ES-I3 (cell line): ENCODE data around the gene CLVS2.

Experiments
- H3K36me3 ChIP-seq: 2 replicates; pipeline ENCODE4 v1.6.1; 2013; ENCODE audit warnings: mild to moderate bottlenecking, low read length, control low read depth, moderate library complexity; ENCODE audit not compliant: insufficient read depth
- H3K4me1 ChIP-seq: 2 replicates; pipeline ENCODE4 v1.6.1; 2013; ENCODE audit warnings: mild to moderate bottlenecking, control low read depth, low read length; ENCODE audit not compliant: insufficient read depth
- H3K9ac ChIP-seq: 2 replicates; pipeline ENCODE4 v1.6.1; 2013; ENCODE audit warnings: low read depth, mild to moderate bottlenecking, low read length, moderate library complexity
- H3K9me3 ChIP-seq: 2 replicates; pipeline ENCODE4 v1.6.1; 2013; ENCODE audit warnings: mild to moderate bottlenecking, low read length, moderate library complexity; ENCODE audit not compliant: control insufficient read depth, insufficient read depth

Gene CLVS2

DNA sequence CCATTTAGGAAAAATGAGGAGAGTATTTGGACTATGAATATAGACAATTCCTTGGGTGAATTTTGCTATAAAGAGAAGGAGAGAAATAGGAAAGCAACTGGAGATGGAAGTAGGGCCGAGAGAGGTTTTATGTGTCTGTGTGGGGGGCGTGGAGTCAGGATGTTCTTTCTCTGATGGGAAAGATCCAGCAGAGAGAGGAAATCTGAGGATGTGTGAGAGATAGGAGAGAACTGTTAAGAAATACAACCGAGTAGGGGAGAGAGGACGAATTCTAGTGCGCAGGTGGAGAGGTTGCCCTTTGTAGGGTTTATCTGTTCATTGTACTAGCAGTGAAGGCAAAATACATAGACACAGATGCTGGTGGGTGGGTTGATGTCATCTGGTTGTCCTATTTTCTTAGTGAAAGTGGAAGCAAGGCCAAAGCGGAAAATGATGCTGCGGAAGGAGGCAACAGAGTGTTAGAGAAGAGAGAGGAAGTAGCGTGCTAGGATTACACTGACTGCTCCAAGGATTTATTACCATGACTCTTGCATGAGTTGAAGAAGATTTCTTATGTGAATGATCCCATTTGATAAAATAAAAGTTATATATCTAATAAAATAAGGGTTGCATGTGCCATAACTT lies 57.7 kb downstream of the CLVS2 start:
- H3K4me1 ChIP-seq, result no peaks in the 10 kb centered on the region
- no peaks in the 10 kb centered on the region for H3K9me3 ChIP-seq
- no peak overlapping the region for H3K9ac ChIP-seq
- H3K36me3 ChIP-seq, result no peaks in the 10 kb centered on the region

DNA sequence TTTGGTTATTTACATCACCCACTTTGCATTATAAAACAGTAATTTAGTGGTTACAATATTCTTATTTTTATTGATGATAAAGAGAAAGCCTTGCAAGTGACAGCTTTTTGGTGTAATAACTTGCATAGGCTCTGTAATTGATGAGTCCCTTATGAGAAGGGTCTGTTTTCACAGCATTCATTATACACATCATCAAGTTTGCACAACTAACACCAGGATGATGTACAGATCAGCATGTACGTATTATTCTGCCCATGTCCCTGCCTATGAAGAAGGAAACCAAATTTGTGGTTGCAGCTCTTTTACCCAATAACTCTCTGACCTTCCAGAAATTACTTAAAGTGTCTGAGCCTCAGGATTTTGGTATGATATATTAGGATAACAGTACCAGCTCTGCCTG lies 59.2 kb downstream of the CLVS2 start:
- H3K9me3 ChIP-seq, result no peaks in the 10 kb centered on the region
- H3K4me1 ChIP-seq, result no peaks in the 10 kb centered on the region
- H3K9ac ChIP-seq, result no peak overlapping the region
- H3K36me3 ChIP-seq, result no peaks in the 10 kb centered on the region

DNA sequence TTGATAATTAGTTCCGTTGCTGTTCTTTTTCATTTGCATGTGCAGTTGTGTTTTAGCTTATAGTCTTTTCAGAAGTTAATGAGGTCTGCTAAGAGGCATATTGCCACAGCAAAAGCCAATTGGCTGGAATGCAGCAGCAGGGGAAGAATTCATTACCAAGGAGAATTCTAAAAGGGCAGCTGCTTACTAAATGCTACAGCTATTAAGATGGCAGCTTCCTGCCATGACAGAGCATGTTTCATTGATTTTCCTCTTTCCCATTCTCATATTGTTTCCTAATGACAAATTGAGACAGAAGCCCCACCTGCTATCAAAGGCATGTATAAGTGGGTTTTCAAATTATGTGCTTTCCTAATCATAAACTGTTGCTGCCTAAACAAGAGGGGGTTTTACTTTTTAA lies 66.6 kb downstream of the CLVS2 start:
- H3K36me3 ChIP-seq, result no peaks in the 10 kb centered on the region
- peaks cover 3% of the 10 kb centered on the region; the same call in 1 of the 2 replicates for H3K4me1 ChIP-seq
- H3K9ac ChIP-seq, result no peak overlapping the region
- H3K9me3 ChIP-seq, result no peaks in the 10 kb centered on the region

DNA sequence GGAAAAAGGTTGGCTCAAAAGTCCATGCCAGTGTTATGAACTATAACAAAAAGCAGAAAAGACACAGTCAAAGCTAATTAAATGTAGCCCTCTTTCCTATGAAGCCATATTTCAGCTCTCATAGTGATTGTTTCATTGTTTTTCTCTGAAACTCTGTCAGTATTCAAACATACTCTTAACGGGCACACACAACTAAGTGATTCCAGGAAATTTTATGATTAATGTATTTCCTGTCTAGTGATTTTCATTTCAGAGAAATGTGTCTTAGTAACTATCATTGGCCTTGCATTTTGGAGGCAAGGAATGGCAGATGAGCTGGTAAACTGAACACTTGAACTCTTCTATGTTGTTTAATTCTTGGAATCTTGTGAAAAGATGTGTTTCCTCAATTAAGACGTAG lies 68.0 kb downstream of the CLVS2 start:
- H3K4me1 ChIP-seq, result peaks cover 3% of the 10 kb centered on the region; the same call in 1 of the 2 replicates
- H3K9me3 ChIP-seq, result no peaks in the 10 kb centered on the region
- H3K9ac ChIP-seq, result no peak overlapping the region
- H3K36me3 ChIP-seq, result no peaks in the 10 kb centered on the region

DNA sequence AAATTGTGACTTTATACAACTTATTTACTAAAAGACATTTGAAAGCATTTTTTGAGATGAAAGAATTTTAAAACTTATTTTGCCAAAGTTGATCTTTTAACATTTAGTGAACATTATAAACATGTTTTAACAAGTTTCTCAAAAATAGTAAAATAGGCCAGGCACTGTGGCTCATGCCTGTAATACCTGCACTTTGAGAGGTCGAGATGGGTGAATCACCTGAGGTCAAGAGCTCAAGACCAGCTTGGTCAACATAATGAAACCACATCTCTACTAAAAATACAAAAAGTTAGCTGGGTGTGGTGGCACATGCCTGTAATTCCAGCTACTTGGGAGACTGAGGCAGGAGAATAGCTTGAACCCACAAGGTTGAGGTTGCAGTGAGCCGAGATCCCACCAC lies 78.6 kb downstream of the CLVS2 start:
- no peaks in the 10 kb centered on the region for H3K4me1 ChIP-seq
- no peak overlapping the region for H3K9ac ChIP-seq
- H3K36me3 ChIP-seq, result no peaks in the 10 kb centered on the region
- H3K9me3 ChIP-seq, result no peaks in the 10 kb centered on the region

DNA sequence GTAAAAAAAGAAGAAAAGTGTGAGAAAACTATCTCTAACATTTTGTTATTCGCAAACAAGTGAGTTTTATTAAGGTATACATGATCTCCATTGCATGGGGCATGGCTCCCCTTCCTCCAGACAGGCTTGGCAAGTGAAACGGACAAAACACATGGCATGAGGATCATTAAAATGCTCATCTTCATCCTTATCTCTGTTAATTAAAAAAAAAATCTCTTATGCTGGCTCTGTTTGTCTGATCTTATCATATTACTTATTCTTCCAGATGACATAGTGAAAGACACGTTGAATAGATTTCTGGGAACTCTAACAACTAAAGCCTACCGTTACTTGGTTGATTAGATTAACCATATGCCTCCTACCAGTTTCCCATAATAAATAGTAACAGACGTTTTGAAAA lies 89.4 kb downstream of the CLVS2 start:
- Histone ChIP-seq H3K9me3 (no peaks in the 10 kb centered on the region), H3K9ac (no peak overlapping the region), H3K4me1 (no peaks in the 10 kb centered on the region), H3K36me3 (no peaks in the 10 kb centered on the region)

DNA sequence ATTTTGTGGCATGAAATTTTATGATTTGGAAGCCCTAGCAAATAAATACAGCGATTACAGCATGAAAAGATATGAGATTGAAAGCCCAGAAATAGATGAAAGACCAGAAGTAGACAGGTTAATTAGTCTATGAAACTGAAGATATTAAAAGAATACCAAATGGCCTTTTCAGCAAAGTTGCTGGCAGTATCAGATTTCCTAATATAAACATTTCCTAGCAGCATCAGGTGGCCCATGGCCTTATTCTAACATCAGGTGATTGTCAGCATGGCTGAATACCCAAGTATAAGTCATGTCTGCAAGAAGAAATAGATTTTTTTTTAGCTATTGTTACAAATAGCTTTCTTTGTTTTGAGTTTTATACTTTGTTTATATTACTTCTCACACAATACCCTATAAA lies 93.2 kb downstream of the CLVS2 start:
- no peaks in the 10 kb centered on the region for H3K36me3 ChIP-seq
- H3K9me3 ChIP-seq, result no peaks in the 10 kb centered on the region
- H3K4me1 ChIP-seq, result no peaks in the 10 kb centered on the region
- no peak overlapping the region for H3K9ac ChIP-seq

DNA sequence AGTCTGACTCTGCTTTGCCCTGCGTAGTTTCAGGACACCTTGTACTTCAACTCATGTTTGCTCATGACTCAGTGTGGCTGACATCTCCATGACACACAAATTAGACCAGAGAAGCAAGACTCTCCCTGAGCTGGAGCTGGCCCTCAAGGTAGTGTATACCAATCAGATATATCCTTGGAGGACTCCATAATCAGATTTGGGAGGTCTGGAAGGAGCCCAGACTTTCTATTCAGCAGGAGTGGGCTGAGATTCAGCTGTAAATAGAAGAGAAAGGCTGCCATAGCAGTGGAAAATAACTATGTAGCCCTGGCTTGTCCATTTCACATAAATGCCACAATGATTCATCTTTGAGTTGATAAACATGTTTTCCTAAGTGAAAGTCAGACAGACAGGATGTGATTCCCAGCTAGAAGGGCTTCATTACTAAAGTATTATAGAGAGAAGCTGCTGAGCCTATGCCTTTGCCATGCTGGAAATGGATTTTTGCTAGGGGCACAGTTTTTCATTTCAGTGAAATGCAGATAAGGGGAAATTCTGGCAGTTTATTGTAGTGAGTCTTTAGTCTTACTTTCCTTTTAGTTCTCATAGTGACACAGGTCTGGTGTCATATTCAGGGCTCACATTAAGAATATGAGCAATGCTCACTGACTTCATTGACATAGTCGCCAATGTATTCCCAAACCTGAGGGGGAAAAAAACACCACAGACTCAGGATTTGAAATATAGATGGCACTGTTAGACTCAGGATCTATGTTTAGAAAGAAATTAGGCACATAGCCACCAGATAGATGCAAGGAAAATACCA lies 95.3 kb downstream of the CLVS2 start:
- H3K9ac ChIP-seq, result no peak overlapping the region
- no peaks in the 10 kb centered on the region for H3K36me3 ChIP-seq
- no peaks in the 10 kb centered on the region for H3K9me3 ChIP-seq
- H3K4me1 ChIP-seq, result no peaks in the 10 kb centered on the region

DNA sequence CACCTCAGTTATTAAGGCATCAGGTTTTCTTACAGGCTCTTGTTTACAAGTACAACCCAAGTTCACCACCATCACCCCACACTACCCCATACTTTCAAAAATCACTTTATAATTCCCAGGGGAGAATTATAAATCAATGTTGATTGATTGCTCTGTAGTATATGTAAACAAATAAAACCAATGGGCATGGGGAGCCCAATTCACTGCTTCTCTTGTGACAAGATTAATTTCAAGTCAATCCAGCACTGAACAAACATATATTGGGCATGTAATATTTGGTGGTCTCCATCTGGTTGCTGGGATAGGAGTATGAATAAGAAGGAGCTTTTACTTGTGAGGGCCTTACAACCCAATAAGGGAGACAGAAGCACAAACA lies 95.8 kb downstream of the CLVS2 start:
- Histone ChIP-seq H3K4me1 (no peaks in the 10 kb centered on the region), H3K36me3 (no peaks in the 10 kb centered on the region), H3K9me3 (no peaks in the 10 kb centered on the region), H3K9ac (no peak overlapping the region)

DNA sequence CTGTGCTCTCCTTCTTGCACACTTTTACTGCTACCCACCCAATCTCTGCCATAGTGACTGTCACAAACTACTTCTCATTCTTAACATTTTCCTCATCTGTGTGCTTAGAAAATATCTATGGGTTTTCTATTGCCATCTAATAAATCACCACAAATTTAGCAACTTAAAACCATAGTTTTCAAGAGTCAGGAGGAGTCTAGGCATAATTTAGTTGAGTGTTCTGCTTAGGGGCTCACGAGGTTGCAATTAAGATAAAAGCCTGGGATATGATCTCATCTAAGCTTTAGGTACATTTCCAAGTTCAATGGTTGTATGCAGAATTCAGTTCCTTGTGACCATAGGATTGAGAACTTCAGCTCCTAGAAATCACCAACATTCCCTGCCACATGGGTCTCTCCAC lies 98.8 kb downstream of the CLVS2 start:
- no peak overlapping the region for H3K9ac ChIP-seq
- H3K36me3 ChIP-seq, result no peaks in the 10 kb centered on the region
- H3K4me1 ChIP-seq, result no peaks in the 10 kb centered on the region
- no peaks in the 10 kb centered on the region for H3K9me3 ChIP-seq

DNA sequence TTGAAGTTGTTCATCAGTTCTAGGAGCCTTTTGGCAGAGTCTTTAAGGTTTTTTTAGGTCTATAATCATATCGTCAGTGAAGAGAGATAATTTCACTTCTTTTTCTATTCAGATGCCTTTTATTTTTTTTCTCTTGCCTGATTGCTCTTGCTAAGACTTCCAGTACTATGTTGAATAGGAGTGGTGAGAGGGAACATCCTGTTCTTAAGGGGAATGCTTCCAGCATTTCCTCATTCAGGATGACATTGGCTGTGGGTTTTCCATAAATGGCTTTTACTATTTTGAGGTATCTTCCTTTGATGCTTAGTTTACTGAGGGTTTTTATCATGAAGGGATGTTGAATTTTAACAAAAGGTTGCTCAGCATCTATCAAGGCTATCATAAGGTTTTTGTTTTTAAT lies 109.5 kb downstream of the CLVS2 start:
- Histone ChIP-seq H3K36me3 (no peaks in the 10 kb centered on the region), H3K4me1 (no peaks in the 10 kb centered on the region), H3K9me3 (no peaks in the 10 kb centered on the region; the same call in 1 of the 2 replicates)

DNA sequence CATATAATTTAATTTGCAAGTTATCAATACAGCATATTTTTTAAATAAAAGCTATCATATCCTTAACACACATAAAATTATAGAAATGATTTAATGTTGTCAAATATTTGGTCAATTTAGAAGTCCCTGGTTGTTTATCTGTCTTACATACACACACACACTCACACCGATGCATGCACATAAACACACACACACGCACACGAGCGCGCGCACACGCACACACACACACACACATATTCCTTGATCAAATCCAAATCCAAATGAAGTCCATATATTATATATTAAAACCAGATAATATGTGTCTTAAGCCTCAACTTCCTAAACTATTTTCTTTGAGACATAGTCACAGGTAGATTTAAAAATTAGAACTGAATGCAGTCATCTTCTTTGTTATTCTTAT lies 120.3 kb downstream of the CLVS2 start:
- H3K9me3 ChIP-seq, result no peaks in the 10 kb centered on the region
- no peaks in the 10 kb centered on the region for H3K36me3 ChIP-seq
- no peaks in the 10 kb centered on the region for H3K4me1 ChIP-seq
- H3K9ac ChIP-seq, result no peak overlapping the region

More for the DNA sequence above, 109.5 kb downstream of the CLVS2 start:
- no peak overlapping the region for H3K9ac ChIP-seq

DNA sequence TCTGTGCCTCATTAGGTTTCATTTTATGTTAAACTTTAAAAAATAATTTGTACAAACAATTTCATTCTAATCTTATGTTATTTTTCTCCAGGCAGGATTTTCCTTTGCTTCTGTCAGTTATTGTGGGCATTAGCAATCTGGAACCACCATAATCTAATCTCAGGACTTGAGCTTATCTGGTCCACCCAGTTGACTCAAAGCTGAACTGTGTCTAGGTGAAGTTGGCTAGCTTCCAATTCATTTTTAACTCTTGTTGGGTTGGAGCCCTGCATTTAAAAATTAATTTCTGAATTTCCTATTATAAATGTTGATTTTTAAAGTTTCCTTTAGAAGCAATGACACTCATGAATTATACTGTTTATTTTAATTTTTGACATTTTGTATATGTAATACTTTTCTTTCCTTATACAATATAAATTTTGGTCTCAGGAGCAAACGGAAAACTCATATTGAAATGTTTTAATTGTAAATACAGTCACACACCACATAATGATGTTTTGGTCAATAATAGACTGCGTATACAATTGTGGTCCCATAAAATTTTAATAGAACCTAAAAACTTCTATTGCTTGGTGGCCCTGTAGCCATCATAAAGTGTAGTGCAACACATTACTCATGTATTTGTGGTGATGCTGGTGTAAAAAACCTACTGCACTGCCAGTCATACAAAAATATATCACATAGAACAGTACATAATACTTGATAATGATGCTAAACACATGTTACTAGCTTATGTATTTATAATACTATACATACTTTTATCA lies 121.3 kb downstream of the CLVS2 start:
- no peaks in the 10 kb centered on the region for H3K36me3 ChIP-seq
- no peaks in the 10 kb centered on the region for H3K9me3 ChIP-seq
- H3K4me1 ChIP-seq, result no peaks in the 10 kb centered on the region
- H3K9ac ChIP-seq, result no peak overlapping the region

DNA sequence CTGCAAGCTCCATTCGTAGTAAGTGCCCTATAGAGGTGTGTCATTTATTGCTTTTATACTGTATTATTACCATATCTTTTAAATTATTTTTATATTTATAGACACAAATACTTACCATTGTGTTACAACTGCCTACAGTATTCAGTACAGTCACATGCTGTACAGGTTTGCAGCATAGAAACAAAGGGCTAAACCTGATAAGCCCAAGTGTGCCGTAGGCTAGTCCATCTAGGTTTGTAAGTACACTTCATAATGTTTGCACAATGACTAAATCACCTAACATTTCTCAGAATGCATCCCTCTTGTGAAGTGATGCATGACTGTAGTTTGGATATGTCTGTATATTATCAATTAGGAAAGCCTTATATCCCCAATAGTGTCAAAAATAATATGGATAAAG lies 122.8 kb downstream of the CLVS2 start:
- Histone ChIP-seq H3K4me1 (no peaks in the 10 kb centered on the region), H3K9ac (no peak overlapping the region), H3K9me3 (no peaks in the 10 kb centered on the region), H3K36me3 (no peaks in the 10 kb centered on the region)
